PC-3 (cell line): Measurements from ENCODE around the gene TPO. TPM values are rescaled to one million over a fixed set of nuclear protein-coding genes. Genes with fewer than 3 reads are reported as not detected.
"Not testable (repeated sequence)": the region's sequence is repeated elsewhere in the genome, so short reads cannot be mapped to it uniquely, and the experiment has no call there.

ENCODE experiments used
- ATAC-seq: fragments of 200-7000 bp; cut with Tn5 transposase; 2 replicates; pipeline ENCODE4 v1.9.1; 2020; ENCODE audit warnings: mild to moderate bottlenecking, moderate library complexity
- BruUV-seq: library from RNA; stranded (reverse); fragments of 400-500 nt; replicated peaks from 2 replicates; lab custom pipeline; 2021; lab: Mats Ljungman, UMichigan
- CTCF ChIA-PET: fragments of 300-600 bp; sonication (Branson Sonifier 250); formaldehyde crosslinking; loops from one replicate; lab custom pipeline; 2022; ENCODE audit warnings: antibody characterized with exemption; lab: Charles Lee
- POLR2A ChIA-PET: fragments of 300-600 bp; sonication (Branson Sonifier 250); formaldehyde crosslinking; loops from one replicate; lab custom pipeline; 2022; ENCODE audit warnings: antibody characterized with exemption; ENCODE audit not compliant: unreplicated experiment; lab: Charles Lee
- DNase-seq: peaks from one replicate; pipeline ENCODE4 v3.0.0-alpha.2; 2015
- H2AFZ ChIP-seq: fragments of 300-600 bp; sonication (generic); 2 replicates; pipeline ENCODE4 v1.6.0; 2016; ENCODE audit warnings: antibody characterized with exemption, low read length
- H3F3A ChIP-seq: fragments of 300-600 bp; sonication (generic); one replicate; pipeline ENCODE4 v1.6.0; 2017; ENCODE audit warnings: antibody characterized with exemption, low read length, control low read depth, mild to moderate bottlenecking; ENCODE audit not compliant: unreplicated experiment
- H3K27ac ChIP-seq: fragments of 300-600 bp; sonication (generic); 2 replicates; pipeline ENCODE4 v1.5.1; 2016; ENCODE audit warnings: mild to moderate bottlenecking, low read length
- H3K27me3 ChIP-seq: fragments of 300-600 bp; sonication (generic); 2 replicates; pipeline ENCODE4 v1.6.1; 2016; ENCODE audit warnings: low read length, mixed read lengths
- H3K36me3 ChIP-seq: fragments of 300-600 bp; sonication (generic); 2 replicates; pipeline ENCODE4 v1.6.1; 2016; ENCODE audit warnings: low read depth, mixed run types, low read length, mixed read lengths
- H3K4me1 ChIP-seq: fragments of 300-600 bp; sonication (generic); 2 replicates; pipeline ENCODE4 v1.5.1; 2016; ENCODE audit warnings: low read length; ENCODE audit not compliant: insufficient read depth
- H3K4me2 ChIP-seq: fragments of 300-600 bp; sonication (generic); 2 replicates; pipeline ENCODE4 v1.6.0; 2016; ENCODE audit warnings: low read length
- H3K4me3 ChIP-seq: fragments of 300-600 bp; sonication (generic); 2 replicates; pipeline ENCODE4 v1.5.1; 2016; ENCODE audit warnings: mild to moderate bottlenecking, low read length, mixed read lengths
- H3K79me2 ChIP-seq: fragments of 300-600 bp; sonication (generic); 2 replicates; pipeline ENCODE4 v1.6.1; 2017; ENCODE audit warnings: low read length, mixed read lengths
- H3K9ac ChIP-seq: fragments of 300-600 bp; sonication (generic); 2 replicates; pipeline ENCODE4 v1.6.0; 2016; ENCODE audit warnings: mild to moderate bottlenecking, low read length
- H3K9me2 ChIP-seq: fragments of 300-600 bp; sonication (generic); replicated peaks from 2 replicates; pipeline ENCODE4 v1.6.1; 2016; ENCODE audit warnings: mixed run types, low read length, mixed read lengths
- H3K9me3 ChIP-seq: fragments of 300-600 bp; sonication (generic); 2 replicates; pipeline ENCODE4 v1.6.1; 2016; ENCODE audit warnings: low read length, mixed read lengths
- H4K20me1 ChIP-seq: fragments of 300-600 bp; sonication (generic); 2 replicates; pipeline ENCODE4 v1.6.1; 2016; ENCODE audit warnings: low read length, mixed read lengths
- CTCF ChIP-seq: fragments of 300-600 bp; sonication (generic); conservative IDR thresholded peaks from 2 replicates; pipeline ENCODE4 v1.5.1; 2017; ENCODE audit warnings: antibody characterized with exemption, low read depth, mild to moderate bottlenecking, low read length
- EZH2 ChIP-seq: fragments of 300-600 bp; sonication (generic); IDR thresholded peaks from one replicate; pipeline ENCODE4 v1.6.1; 2017; ENCODE audit warnings: antibody characterized with exemption, mild to moderate bottlenecking, low read length; ENCODE audit not compliant: unreplicated experiment
- EZH2phosphoT487 ChIP-seq: fragments of 300-600 bp; sonication (generic); IDR thresholded peaks from 2 replicates; pipeline ENCODE4 v1.6.1; 2018; ENCODE audit warnings: mild to moderate bottlenecking, antibody characterized with exemption, low read length, borderline replicate concordance
- intact Hi-C: fragments of 100-400 bp; cut with micrococcal nuclease; formaldehyde crosslinking; loops from 2 replicates; pipeline ENCODE4 v1.9.0; 2023
- total RNA-seq: library from RNA; depleted of rRNA; stranded (reverse); fragments of >200 nt; gene quantifications from 2 replicates; pipeline ENCODE4 v1.2.3, GENCODE V29; 2014

The TPO gene
- total RNA-seq, 1 experiment from 2014 or later, result not detected

GRCh38 chr2:1491751-1492150, 78.5 kb downstream of the TPO start:
- Histone ChIP-seq H3K27ac (no peak overlapping the region), H3K4me1 (no peaks in the 10 kb centered on the region), H3K9ac (no peak overlapping the region), H3K27me3 (peaks cover 71% of the 10 kb centered on the region), H3K79me2 (no peaks in the 10 kb centered on the region), H3K4me2 (no peak overlapping the region), H3K36me3 (no peaks in the 10 kb centered on the region), H3K9me3 (no peaks in the 10 kb centered on the region), H3K4me3 (no peak overlapping the region), H2AFZ (no peak overlapping the region), H4K20me1 (no peaks in the 10 kb centered on the region), H3K9me2 (no peaks in the 10 kb centered on the region), H3F3A (no peaks in the 10 kb centered on the region)
- ChIA-PET CTCF (no interaction called here), POLR2A (no interaction called here)
- BruUV-seq, result no TSS peak
- TF ChIP-seq CTCF (no peak), EZH2phosphoT487 (no peak), EZH2 (no peak)
- ATAC-seq (no peak), DNase-seq (no peak)
- intact Hi-C loops, result no loop called here

- H3K9me2 ChIP-seq, CTCF ChIA-PET, H3F3A ChIP-seq, H3K9me3 ChIP-seq, H2AFZ ChIP-seq, H4K20me1 ChIP-seq, H3K4me3 ChIP-seq, DNase-seq, H3K36me3 ChIP-seq, H3K9ac ChIP-seq, BruUV-seq, H3K27ac ChIP-seq, H3K4me1 ChIP-seq, intact Hi-C loops, ATAC-seq, H3K79me2 ChIP-seq, POLR2A ChIA-PET, H3K4me2 ChIP-seq: not testable (repeated sequence)
- peaks cover 71% of the 10 kb centered on the region for H3K27me3 ChIP-seq
Measured at GRCh38 chr2:1492231-1492630, 79.0 kb downstream of the TPO start.

GRCh38 chr2:1492711-1493430, 79.6 kb downstream of the TPO start:
- TF ChIP-seq EZH2phosphoT487 (no peak), EZH2 (no peak), CTCF (no peak)
- H3K4me2 ChIP-seq, result no peak overlapping the region
- no peaks in the 10 kb centered on the region for H3K79me2 ChIP-seq
- no peak overlapping the region for H2AFZ ChIP-seq
- no peak for ATAC-seq
- peaks cover 72% of the 10 kb centered on the region for H3K27me3 ChIP-seq
- intact Hi-C loops, result no loop called here
- H3K9me3 ChIP-seq, result no peaks in the 10 kb centered on the region
- BruUV-seq, result no TSS peak
- no peaks in the 10 kb centered on the region for H3K4me1 ChIP-seq
- POLR2A ChIA-PET, result no interaction called here
- H3K27ac ChIP-seq, result no peak overlapping the region
- H4K20me1 ChIP-seq, result no peaks in the 10 kb centered on the region
- no peaks in the 10 kb centered on the region for H3F3A ChIP-seq
- H3K36me3 ChIP-seq, result no peaks in the 10 kb centered on the region
- H3K9ac ChIP-seq, result no peak overlapping the region
- DNase-seq, result no peak
- no peaks in the 10 kb centered on the region for H3K9me2 ChIP-seq
- H3K4me3 ChIP-seq, result no peak overlapping the region
- CTCF ChIA-PET, result no interaction called here
